ENCODE results near the gene MIS12. TPM values are rescaled to one million over a fixed set of nuclear protein-coding genes. Genes with fewer than 3 reads are reported as not detected.

The MIS12 gene
- total and polyA plus RNA-seq, 2 of the 4 experiments (the other 2 are of a cell fraction), result 7.5 to 11.7 TPM

DNA sequence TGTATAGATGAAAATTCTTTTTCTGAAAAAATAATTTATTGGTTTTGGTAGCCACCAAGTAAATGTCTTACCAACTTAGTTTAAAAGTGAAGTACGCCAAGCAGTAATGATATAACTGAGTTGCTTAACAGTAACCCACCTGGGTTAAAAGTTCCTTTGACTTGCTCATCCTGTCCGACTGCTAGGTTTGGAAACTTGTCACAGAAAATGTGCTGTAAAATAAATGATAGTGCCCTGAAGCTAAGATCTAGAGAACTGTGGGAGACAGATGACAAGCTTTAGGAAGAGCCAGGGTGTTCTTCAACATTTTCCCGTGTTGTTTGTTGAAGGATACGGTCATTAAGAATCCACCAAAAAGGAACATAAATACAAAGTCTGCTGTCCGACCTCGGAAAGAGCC, 5.4 kb upstream of the MIS12 start:
- in situ Hi-C loops (cut with MboI; ENCODE audit: low sequenced_read_pairs) (no loop called here), intact Hi-C loops (cut with micrococcal nuclease) (no loop called here), dilution Hi-C loops (cut with HindIII; ENCODE audit: low sequenced_read_pairs, unreplicated experiment) (no loop called here)
- Histone ChIP-seq H3K4ac (ENCODE audit: low read depth, low read length) (no peak overlapping the region), H3K56ac (ENCODE audit: extremely low read depth, insufficient read depth, low read length) (no peak overlapping the region), H2BK120ac (ENCODE audit: low read depth, low read length) (no peak overlapping the region), H4K5ac (ENCODE audit: low read depth, low read length) (no peak overlapping the region), H2BK20ac (ENCODE audit: low read depth, low read length) (no peak overlapping the region), H3K4me2 (ENCODE audit: low read depth, low read length) (no peak overlapping the region), H3K4me1 (ENCODE audit: control insufficient read depth, insufficient read depth, low read length) (no peaks in the 10 kb centered on the region), H4K91ac (ENCODE audit: insufficient read depth, low read depth, low read length) (no peak overlapping the region), H3K9me3 (ENCODE audit: control insufficient read depth, insufficient read depth, low read length) (no peaks in the 10 kb centered on the region), H3K27ac (ENCODE audit: insufficient read depth, low read length) (no peak overlapping the region), H2AK5ac (ENCODE audit: low read depth, low read length) (no peak overlapping the region), H3K18ac (ENCODE audit: low read depth, low read length) (no peak overlapping the region), H3K14ac (replicated peaks; ENCODE audit: low read depth, low read length) (no peak overlapping the region), H3K27me3 (ENCODE audit: control insufficient read depth, insufficient read depth, low read length) (no peaks in the 10 kb centered on the region), H4K8ac (ENCODE audit: low read depth in 2 of 2, low read length in 2 of 2) (no peak overlapping the region), H2AFZ (replicated peaks; ENCODE audit: low read length, poor library complexity) (no peak overlapping the region), H4K20me1 (ENCODE audit: insufficient read depth, low read length) (no peaks in the 10 kb centered on the region), H3K9me1 (ENCODE audit: insufficient read depth, low read length) (0 out of 2 replicates have a peak, but pooled peaks cover 2% of the 10 kb centered on the region), H2AK9ac (replicated peaks; ENCODE audit: low read depth, low read length, poor library complexity) (no peak overlapping the region), H2BK15ac (ENCODE audit: low read depth, low read length) (no peak overlapping the region), H3K4me3 (ENCODE audit: insufficient read depth, low read depth, low read length) (no peak overlapping the region), H3K23ac (ENCODE audit: low read depth, low read length) (no peak overlapping the region), H3K9ac (ENCODE audit: low read depth, low read length) (no peak overlapping the region), H2BK5ac (ENCODE audit: low read depth, low read length, poor library complexity, severe bottlenecking) (no peak overlapping the region), H3K79me1 (ENCODE audit: low read depth in 1 of 2, low read length in 2 of 2) (peaks cover 42 to 62% of the 10 kb centered on the region in 2 experiments), H3K36me3 (ENCODE audit: control insufficient read depth, insufficient read depth, low read length) (peaks cover 43% of the 10 kb centered on the region)
- BruUV-seq (replicated peaks), result no TSS peak
- TF ChIP-seq, protein P1, sequence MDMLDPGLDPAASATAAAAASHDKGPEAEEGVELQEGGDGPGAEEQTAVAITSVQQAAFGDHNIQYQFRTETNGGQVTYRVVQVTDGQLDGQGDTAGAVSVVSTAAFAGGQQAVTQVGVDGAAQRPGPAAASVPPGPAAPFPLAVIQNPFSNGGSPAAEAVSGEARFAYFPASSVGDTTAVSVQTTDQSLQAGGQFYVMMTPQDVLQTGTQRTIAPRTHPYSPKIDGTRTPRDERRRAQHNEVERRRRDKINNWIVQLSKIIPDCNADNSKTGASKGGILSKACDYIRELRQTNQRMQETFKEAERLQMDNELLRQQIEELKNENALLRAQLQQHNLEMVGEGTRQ (IDR thresholded peaks at IDR 0.05; ENCODE audit: low read depth, low read length), result no peak
- no peak for TF ChIP-seq CEBPB (IDR thresholded peaks at IDR 0.05; ENCODE audit: low read depth, low read length)
- TF ChIP-seq BHLHE40 (IDR thresholded peaks at IDR 0.05; ENCODE audit: low read depth, low read length), result no peak
- TF ChIP-seq MAFK (IDR thresholded peaks at IDR 0.05; ENCODE audit: low read depth, low read length), result no peak
- no peak for TF ChIP-seq MXI1 (IDR thresholded peaks at IDR 0.05; ENCODE audit: borderline replicate concordance, low read depth, low read length)
- TF ChIP-seq FOS (IDR thresholded peaks at IDR 0.05; ENCODE audit: low read depth, low read length), result no peak
- TF ChIP-seq RCOR1 (IDR thresholded peaks at IDR 0.05; ENCODE audit: insufficient replicate concordance, low read length), result no peak
- TF ChIP-seq, protein P2, sequence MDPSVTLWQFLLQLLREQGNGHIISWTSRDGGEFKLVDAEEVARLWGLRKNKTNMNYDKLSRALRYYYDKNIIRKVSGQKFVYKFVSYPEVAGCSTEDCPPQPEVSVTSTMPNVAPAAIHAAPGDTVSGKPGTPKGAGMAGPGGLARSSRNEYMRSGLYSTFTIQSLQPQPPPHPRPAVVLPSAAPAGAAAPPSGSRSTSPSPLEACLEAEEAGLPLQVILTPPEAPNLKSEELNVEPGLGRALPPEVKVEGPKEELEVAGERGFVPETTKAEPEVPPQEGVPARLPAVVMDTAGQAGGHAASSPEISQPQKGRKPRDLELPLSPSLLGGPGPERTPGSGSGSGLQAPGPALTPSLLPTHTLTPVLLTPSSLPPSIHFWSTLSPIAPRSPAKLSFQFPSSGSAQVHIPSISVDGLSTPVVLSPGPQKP (IDR thresholded peaks at IDR 0.05; ENCODE audit: borderline replicate concordance, low read depth, low read length), result no peak
- TF ChIP-seq MAZ (IDR thresholded peaks at IDR 0.05; ENCODE audit: borderline replicate concordance, low read depth, low read length), result no peak
- no peak for TF ChIP-seq POLR2A (IDR thresholded peaks at IDR 0.05; ENCODE audit: low read depth, low read length)
- TF ChIP-seq SMC3 (IDR thresholded peaks at IDR 0.05; ENCODE audit: low read depth, low read length), result no peak
- TF ChIP-seq RAD21 (IDR thresholded peaks at IDR 0.05; ENCODE audit: low read length), result no peak
- TF ChIP-seq CHD1 (IDR thresholded peaks at IDR 0.05; ENCODE audit: low read depth, low read length), result no peak
- no peak for TF ChIP-seq RFX5 (IDR thresholded peaks at IDR 0.05; ENCODE audit: low read depth, low read length)
- 90% methylated on average over 2 of the region's 6 CpGs; no CpG with 5 or more reads in 1 of the 2 experiments for WGBS, 2 experiments (ENCODE audit: extremely low coverage in 2 of 2, insufficient read length in 1 of 2)
- ATAC-seq (ENCODE audit: low read depth) (no peak), DNase-seq (no peak)
- POLR2A ChIA-PET (ENCODE audit: unreplicated experiment), result no interaction called here
- CTCF ChIA-PET, result no interaction called here

All from IMR-90 (cell line).